Stimulated activated naive CD8-positive, alpha-beta T cell treated with anti-CD3 and anti-CD28 coated beads, Interleukin-15, Interleukin-2, amounts not matched to agents 100 ng/mL and 50 ng/mL, for 24 hours (primary cell): ENCODE results near the gene ARHGAP42.

Source experiments
- H3K27ac Mint-ChIP-seq: one replicate; pipeline ENCODE4 v1.8.0; 2021; ENCODE audit warnings: mild to moderate bottlenecking, mixed read lengths
- H3K27me3 Mint-ChIP-seq: one replicate; pipeline ENCODE4 v1.8.0; 2021; ENCODE audit warnings: mixed read lengths
- H3K36me3 Mint-ChIP-seq: one replicate; pipeline ENCODE4 v1.8.0; 2021; ENCODE audit warnings: low read depth, mixed read lengths
- H3K4me1 Mint-ChIP-seq: one replicate; pipeline ENCODE4 v1.8.0; 2021; ENCODE audit warnings: low read depth, mixed read lengths
- H3K4me3 Mint-ChIP-seq: one replicate; pipeline ENCODE4 v1.8.0; 2021; ENCODE audit warnings: mild to moderate bottlenecking, mixed read lengths
- H3K9me3 Mint-ChIP-seq: one replicate; pipeline ENCODE4 v1.8.0; 2021; ENCODE audit warnings: mixed read lengths

The ARHGAP42 gene

DNA sequence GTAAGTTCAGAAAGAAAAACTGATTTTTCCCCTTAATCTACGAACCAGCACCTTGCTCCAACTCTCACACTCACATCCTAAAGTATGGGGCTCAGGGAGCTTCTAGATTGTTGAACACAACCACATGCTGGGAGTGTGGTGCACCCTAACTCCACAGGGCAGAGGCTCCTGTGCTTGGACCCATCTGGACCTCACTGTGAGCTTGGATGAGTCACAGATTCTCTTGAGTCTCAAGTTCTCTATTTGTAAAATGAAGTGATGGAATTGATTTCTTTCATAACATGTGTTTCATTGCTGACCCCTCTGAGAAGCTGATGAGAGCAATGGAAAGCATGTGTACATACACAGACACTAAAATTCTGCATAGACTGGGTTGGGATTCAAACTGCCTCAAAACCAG lies 332.8 kb downstream of the ARHGAP42 start:
- no peaks in the 10 kb centered on the region for H3K4me1 Mint-ChIP-seq
- no peak overlapping the region for H3K27ac Mint-ChIP-seq
- H3K36me3 Mint-ChIP-seq = no peaks in the 10 kb centered on the region
- no peak overlapping the region for H3K4me3 Mint-ChIP-seq
- no peaks in the 10 kb centered on the region for H3K27me3 Mint-ChIP-seq
- H3K9me3 Mint-ChIP-seq = no peaks in the 10 kb centered on the region

DNA sequence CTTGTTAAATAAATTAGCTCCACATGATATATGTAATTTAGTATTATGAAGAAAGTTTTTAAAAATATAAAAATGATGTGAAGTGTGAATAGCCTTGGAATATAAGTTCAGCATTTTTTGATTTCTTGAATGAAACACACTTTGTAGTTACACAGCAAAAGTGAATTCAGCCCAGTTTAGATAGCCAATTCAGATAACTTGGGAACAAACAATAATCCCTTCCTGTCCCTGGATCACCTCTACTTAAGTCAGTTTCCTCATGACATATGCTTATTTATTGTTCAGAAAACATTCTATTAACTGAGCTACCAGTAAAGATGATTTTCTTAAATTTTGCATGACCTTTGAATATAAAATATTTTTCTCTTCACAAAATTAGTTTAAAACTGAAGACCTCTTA lies 335.2 kb downstream of the ARHGAP42 start:
- Mint-ChIP-seq H3K36me3 (no peaks in the 10 kb centered on the region), H3K4me1 (no peaks in the 10 kb centered on the region), H3K9me3 (no peaks in the 10 kb centered on the region), H3K4me3 (no peak overlapping the region), H3K27ac (no peak overlapping the region), H3K27me3 (no peaks in the 10 kb centered on the region)

DNA sequence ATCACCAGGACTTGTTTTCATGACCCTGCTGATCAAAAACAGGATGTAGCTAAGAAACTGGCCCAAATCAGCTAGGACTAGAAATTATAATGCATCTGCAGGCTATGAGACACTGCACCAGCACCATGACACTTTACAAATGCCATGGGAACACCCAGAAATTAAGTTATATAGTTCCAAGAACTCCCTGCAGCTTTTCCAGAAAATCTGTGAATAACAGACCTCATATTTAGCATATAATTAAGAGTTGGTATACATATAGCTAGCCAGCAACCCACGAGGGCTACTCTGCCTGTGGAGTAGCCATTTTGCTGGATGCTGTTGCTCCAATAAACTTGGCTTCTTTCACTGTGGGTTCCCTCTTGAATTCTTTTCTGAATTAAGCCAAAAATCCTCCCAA lies 341.6 kb downstream of the ARHGAP42 start:
- no peaks in the 10 kb centered on the region for H3K36me3 Mint-ChIP-seq
- H3K4me1 Mint-ChIP-seq = no peaks in the 10 kb centered on the region
- H3K27me3 Mint-ChIP-seq = no peaks in the 10 kb centered on the region
- H3K9me3 Mint-ChIP-seq = no peaks in the 10 kb centered on the region
- no peak overlapping the region for H3K4me3 Mint-ChIP-seq
- no peak overlapping the region for H3K27ac Mint-ChIP-seq

DNA sequence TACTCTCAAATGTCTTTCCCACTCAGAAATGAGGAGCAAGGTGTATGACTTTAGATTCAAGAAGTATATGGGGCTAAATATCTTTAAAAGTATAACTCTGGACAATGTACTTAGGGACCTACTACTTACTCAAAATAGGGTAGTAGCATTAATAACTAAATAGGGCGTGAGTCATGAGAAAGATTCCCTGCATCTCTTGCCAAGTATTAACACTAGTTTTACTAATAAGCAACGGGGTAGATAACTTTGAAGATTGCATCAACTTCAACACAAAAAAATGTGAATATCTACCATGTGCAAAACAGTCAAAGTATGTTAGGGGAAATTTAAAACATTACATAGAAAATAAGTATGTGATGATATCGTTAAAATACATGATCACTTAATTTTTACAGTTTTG lies 342.9 kb downstream of the ARHGAP42 start:
- Mint-ChIP-seq H3K4me1 (no peaks in the 10 kb centered on the region), H3K27ac (no peak overlapping the region), H3K27me3 (no peaks in the 10 kb centered on the region), H3K36me3 (no peaks in the 10 kb centered on the region), H3K9me3 (no peaks in the 10 kb centered on the region), H3K4me3 (no peak overlapping the region)

GRCh38 chr11:101030692-101031091 lies 343.6 kb downstream of the ARHGAP42 start:
- H3K9me3 Mint-ChIP-seq = no peaks in the 10 kb centered on the region
- no peak overlapping the region for H3K27ac Mint-ChIP-seq
- H3K27me3 Mint-ChIP-seq = no peaks in the 10 kb centered on the region
- H3K4me3 Mint-ChIP-seq = no peak overlapping the region
- no peaks in the 10 kb centered on the region for H3K36me3 Mint-ChIP-seq
- no peaks in the 10 kb centered on the region for H3K4me1 Mint-ChIP-seq

- H3K27ac Mint-ChIP-seq = no peak overlapping the region
- H3K27me3 Mint-ChIP-seq = no peaks in the 10 kb centered on the region
- no peaks in the 10 kb centered on the region for H3K36me3 Mint-ChIP-seq
- H3K4me3 Mint-ChIP-seq = no peak overlapping the region
- no peaks in the 10 kb centered on the region for H3K4me1 Mint-ChIP-seq
- H3K9me3 Mint-ChIP-seq = no peaks in the 10 kb centered on the region
Measured at GRCh38 chr11:101031713-101032112, 344.6 kb downstream of the ARHGAP42 start.

DNA sequence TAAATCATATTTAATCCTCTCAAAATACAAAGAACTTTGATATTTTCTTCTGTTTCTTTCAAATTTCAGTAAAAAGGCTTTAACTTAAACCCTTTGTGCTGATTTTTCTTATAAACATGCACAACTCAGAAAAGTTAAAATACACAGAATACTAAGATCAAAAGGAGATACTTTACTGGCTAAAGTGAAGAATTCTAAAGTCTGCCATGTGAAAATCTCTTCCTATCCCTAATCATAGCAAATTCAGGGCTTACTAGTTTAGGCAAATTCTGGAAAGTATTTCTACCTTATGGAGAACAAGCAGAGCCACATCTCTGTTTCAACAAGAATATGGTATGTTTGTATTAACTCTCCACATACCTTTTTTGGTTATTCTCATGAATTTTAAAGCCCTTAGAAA lies 345.9 kb downstream of the ARHGAP42 start:
- H3K36me3 Mint-ChIP-seq = no peaks in the 10 kb centered on the region
- H3K27me3 Mint-ChIP-seq = no peaks in the 10 kb centered on the region
- H3K4me1 Mint-ChIP-seq = no peaks in the 10 kb centered on the region
- no peak overlapping the region for H3K27ac Mint-ChIP-seq
- peaks cover 4% of the 10 kb centered on the region for H3K9me3 Mint-ChIP-seq
- no peak overlapping the region for H3K4me3 Mint-ChIP-seq

- Mint-ChIP-seq H3K36me3 (no peaks in the 10 kb centered on the region), H3K4me3 (no peak overlapping the region), H3K27ac (no peak overlapping the region), H3K9me3 (peaks cover 4% of the 10 kb centered on the region), H3K4me1 (no peaks in the 10 kb centered on the region), H3K27me3 (no peaks in the 10 kb centered on the region)
Measured at GRCh38 chr11:101034076-101034475, 347.0 kb downstream of the ARHGAP42 start.

DNA sequence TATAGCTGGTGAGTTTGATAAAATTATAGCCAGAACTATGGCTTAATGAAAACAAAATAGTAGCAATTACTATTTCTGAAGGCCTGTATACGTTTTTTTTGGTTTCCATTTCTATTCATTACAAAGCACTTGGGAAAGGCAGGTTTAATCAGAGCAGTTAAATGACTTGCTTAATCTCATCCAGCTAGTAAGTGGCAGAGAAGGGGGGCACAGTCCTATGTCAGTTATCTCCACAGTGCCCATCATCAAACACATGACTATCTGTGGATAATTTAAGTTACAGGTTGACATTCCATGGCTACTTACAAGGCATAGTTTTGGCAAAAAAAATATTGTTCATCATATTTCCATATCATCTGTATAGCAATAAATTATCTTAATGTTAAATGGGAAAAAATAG lies 348.8 kb downstream of the ARHGAP42 start:
- Mint-ChIP-seq H3K9me3 (peaks cover 4% of the 10 kb centered on the region), H3K36me3 (no peaks in the 10 kb centered on the region), H3K27me3 (no peaks in the 10 kb centered on the region), H3K27ac (no peak overlapping the region), H3K4me3 (no peak overlapping the region), H3K4me1 (no peaks in the 10 kb centered on the region)
